GM12878 (cell line): ENCODE data around the gene AGT.

Source experiments
- EP300 ChIP-seq, 2 experiments: fragments of 150-350 bp in 1 of 2; IDR thresholded peaks; 2 replicates each; pipeline ENCODE4 v1.6.1; 2011 to 2012; ENCODE audit warnings: low read depth in 2 of 2, low read length in 2 of 2, borderline replicate concordance in 1 of 2, improper control_type of control experiment in 1 of 2, inconsistent platforms in 1 of 2; ENCODE audit not compliant: control insufficient read depth in 1 of 2
- ESRRA ChIP-seq: IDR thresholded peaks from 2 replicates; pipeline ENCODE4 v1.6.1; 2012; ENCODE audit warnings: mild to moderate bottlenecking, low read length, improper control_type of control experiment
- FOXM1 ChIP-seq: IDR thresholded peaks from 2 replicates; pipeline ENCODE4 v1.6.1; 2012; ENCODE audit warnings: low read depth, mild to moderate bottlenecking, inconsistent platforms, low read length, moderate library complexity
- POLR2A ChIP-seq: IDR thresholded peaks from 2 replicates; pipeline ENCODE4 v1.6.1; 2011; ENCODE audit warnings: low read depth, mild to moderate bottlenecking, low read length
- POLR2AphosphoS5 ChIP-seq: IDR thresholded peaks from 2 replicates; pipeline ENCODE4 v1.6.1; 2011; ENCODE audit warnings: mild to moderate bottlenecking, low read length, inconsistent platforms
- RAD51 ChIP-seq: fragments of 450-650 bp; IDR thresholded peaks from 2 replicates; pipeline ENCODE4 v1.6.1; 2016; ENCODE audit warnings: moderate library complexity, mild to moderate bottlenecking, inconsistent platforms
- SP1 ChIP-seq: IDR thresholded peaks from one replicate; pipeline ENCODE4 v1.6.1; 2011; ENCODE audit warnings: low read depth, low read length
- SUZ12 ChIP-seq: fragments of 200-600 bp; sonication (generic); IDR thresholded peaks from one replicate; pipeline ENCODE4 v1.6.1; 2018; ENCODE audit warnings: antibody characterized with exemption, mild to moderate bottlenecking; ENCODE audit not compliant: unreplicated experiment
- TF ChIP-seq, protein P1 (sequence below), 3 experiments: IDR thresholded peaks in 2 of 3; conservative IDR thresholded peaks in 1 of 3; 2 replicates each; pipeline ENCODE4 v1.5.1; 2011; ENCODE audit warnings: low read depth in 3 of 3, low read length in 3 of 3, mild to moderate bottlenecking in 3 of 3, control low read depth in 2 of 3, moderate library complexity in 2 of 3, inconsistent platforms in 1 of 3, mixed read lengths in 1 of 3; ENCODE audit not compliant: control insufficient read depth in 2 of 3, insufficient read depth in 1 of 3; ENCODE audit errors: extremely low read depth in 1 of 3
- TF ChIP-seq, protein P2 (sequence below): fragments of 450-650 bp; IDR thresholded peaks from 2 replicates; pipeline ENCODE4 v1.6.1; 2018; ENCODE audit warnings: borderline replicate concordance, mild to moderate bottlenecking; ENCODE audit not compliant: partially characterized antibody
- TF ChIP-seq, protein P3 (sequence below): fragments of 450-650 bp; IDR thresholded peaks from 2 replicates; pipeline ENCODE4 v1.6.1; 2016; ENCODE audit warnings: mild to moderate bottlenecking, moderate library complexity, borderline replicate concordance

DNA sequence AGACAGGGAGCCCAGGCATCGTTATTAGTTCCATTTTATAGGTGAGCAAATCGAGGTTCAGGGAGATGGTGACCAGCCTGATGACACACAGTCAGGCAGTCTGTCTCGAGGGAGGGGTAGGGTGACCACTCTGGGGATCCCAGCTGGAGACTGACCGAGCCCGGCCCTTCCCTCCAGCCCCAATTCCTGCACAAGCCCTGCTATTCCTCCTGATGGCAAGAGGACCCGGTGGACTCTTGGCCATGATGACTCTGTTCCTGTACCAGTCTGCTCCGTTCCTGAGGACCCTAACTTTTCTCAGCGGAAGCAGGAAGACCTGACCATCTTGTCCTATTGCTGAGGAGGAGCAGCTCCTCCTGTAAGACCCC is 391 bp downstream of the AGT start:
- TF ChIP-seq, protein P1, sequence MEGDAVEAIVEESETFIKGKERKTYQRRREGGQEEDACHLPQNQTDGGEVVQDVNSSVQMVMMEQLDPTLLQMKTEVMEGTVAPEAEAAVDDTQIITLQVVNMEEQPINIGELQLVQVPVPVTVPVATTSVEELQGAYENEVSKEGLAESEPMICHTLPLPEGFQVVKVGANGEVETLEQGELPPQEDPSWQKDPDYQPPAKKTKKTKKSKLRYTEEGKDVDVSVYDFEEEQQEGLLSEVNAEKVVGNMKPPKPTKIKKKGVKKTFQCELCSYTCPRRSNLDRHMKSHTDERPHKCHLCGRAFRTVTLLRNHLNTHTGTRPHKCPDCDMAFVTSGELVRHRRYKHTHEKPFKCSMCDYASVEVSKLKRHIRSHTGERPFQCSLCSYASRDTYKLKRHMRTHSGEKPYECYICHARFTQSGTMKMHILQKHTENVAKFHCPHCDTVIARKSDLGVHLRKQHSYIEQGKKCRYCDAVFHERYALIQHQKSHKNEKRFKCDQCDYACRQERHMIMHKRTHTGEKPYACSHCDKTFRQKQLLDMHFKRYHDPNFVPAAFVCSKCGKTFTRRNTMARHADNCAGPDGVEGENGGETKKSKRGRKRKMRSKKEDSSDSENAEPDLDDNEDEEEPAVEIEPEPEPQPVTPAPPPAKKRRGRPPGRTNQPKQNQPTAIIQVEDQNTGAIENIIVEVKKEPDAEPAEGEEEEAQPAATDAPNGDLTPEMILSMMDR (IDR thresholded peaks at IDR 0.05 in 2 of 3, conservative IDR thresholded peaks at IDR 0.05 in 1 of 3; ENCODE audit: control insufficient read depth in 2 of 3, extremely low read depth in 1 of 3, insufficient read depth in 1 of 3, low read depth in 3 of 3, low read length in 3 of 3), result no peak
- no peak for TF ChIP-seq EP300 (IDR thresholded peaks at IDR 0.05; ENCODE audit: borderline replicate concordance in 1 of 2, control insufficient read depth in 1 of 2, low read depth in 2 of 2, low read length in 2 of 2)
- TF ChIP-seq POLR2AphosphoS5, result no peak
- TF ChIP-seq SUZ12, result no peak
- TF ChIP-seq RAD51, result no peak
- TF ChIP-seq ESRRA, result no peak
- TF ChIP-seq SP1, result no peak
- no peak for TF ChIP-seq POLR2A
- TF ChIP-seq, protein P2, sequence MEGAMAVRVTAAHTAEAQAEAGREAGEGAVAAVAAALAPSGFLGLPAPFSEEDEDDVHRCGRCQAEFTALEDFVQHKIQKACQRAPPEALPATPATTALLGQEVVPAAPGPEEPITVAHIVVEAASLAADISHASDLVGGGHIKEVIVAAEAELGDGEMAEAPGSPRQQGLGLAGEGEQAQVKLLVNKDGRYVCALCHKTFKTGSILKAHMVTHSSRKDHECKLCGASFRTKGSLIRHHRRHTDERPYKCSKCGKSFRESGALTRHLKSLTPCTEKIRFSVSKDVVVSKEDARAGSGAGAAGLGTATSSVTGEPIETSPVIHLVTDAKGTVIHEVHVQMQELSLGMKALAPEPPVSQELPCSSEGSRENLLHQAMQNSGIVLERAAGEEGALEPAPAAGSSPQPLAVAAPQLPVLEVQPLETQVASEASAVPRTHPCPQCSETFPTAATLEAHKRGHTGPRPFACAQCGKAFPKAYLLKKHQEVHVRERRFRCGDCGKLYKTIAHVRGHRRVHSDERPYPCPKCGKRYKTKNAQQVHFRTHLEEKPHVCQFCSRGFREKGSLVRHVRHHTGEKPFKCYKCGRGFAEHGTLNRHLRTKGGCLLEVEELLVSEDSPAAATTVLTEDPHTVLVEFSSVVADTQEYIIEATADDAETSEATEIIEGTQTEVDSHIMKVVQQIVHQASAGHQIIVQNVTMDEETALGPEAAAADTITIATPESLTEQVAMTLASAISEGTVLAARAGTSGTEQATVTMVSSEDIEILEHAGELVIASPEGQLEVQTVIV, result no peak
- no peak for TF ChIP-seq FOXM1
- TF ChIP-seq, protein P3, sequence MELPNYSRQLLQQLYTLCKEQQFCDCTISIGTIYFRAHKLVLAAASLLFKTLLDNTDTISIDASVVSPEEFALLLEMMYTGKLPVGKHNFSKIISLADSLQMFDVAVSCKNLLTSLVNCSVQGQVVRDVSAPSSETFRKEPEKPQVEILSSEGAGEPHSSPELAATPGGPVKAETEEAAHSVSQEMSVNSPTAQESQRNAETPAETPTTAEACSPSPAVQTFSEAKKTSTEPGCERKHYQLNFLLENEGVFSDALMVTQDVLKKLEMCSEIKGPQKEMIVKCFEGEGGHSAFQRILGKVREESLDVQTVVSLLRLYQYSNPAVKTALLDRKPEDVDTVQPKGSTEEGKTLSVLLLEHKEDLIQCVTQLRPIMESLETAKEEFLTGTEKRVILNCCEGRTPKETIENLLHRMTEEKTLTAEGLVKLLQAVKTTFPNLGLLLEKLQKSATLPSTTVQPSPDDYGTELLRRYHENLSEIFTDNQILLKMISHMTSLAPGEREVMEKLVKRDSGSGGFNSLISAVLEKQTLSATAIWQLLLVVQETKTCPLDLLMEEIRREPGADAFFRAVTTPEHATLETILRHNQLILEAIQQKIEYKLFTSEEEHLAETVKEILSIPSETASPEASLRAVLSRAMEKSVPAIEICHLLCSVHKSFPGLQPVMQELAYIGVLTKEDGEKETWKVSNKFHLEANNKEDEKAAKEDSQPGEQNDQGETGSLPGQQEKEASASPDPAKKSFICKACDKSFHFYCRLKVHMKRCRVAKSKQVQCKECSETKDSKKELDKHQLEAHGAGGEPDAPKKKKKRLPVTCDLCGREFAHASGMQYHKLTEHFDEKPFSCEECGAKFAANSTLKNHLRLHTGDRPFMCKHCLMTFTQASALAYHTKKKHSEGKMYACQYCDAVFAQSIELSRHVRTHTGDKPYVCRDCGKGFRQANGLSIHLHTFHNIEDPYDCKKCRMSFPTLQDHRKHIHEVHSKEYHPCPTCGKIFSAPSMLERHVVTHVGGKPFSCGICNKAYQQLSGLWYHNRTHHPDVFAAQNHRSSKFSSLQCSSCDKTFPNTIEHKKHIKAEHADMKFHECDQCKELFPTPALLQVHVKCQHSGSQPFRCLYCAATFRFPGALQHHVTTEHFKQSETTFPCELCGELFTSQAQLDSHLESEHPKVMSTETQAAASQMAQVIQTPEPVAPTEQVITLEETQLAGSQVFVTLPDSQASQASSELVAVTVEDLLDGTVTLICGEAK, result no peak
